Measurements from ENCODE around the gene MYH13. TPM values are rescaled to one million over a fixed set of nuclear protein-coding genes. Genes with fewer than 3 reads are reported as not detected.

Gene MYH13
- total RNA-seq, 3 donors from 2014 or later (not counting 1 experiment from before 2014, with no cell fraction given): not detected

DNA sequence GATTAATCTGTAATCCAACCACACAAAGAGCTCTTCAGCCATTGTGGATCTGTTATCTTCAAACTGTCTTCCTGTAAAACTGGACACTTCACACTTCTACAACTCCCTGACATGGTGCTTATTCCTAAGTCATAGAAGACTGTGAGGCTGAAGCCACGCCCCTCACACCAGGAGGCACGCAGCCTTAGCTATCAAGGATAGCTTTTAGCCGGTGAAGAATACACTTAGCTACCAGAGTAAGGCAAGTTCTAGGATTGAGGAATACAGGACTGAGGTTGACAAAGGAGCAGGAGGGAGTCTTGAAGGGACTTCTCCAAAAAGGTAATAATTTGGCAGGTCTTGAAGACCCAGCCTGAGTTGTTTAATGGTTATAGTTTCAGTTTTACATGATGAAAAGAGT is 94.6 kb downstream of the MYH13 start:
- ATAC-seq: no peak

DNA sequence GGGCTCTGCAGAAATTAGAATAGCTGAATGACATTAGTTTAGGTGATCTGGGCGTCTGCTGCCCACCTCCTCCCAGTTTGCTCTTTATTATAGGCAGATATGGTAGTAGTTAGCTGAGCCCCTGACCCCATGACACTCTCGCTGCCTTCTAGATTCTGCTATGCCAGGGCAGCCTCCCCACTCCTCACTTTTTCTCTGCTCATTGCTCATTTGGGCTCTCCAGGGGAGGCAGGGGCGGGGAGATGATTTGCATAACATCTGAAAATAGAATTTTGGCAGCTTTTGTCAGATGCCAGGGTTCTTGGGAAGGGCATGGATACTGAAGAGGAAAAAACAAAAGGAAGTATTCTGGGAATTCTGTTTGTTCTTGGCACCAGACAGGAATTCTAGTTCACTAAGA is 96.4 kb downstream of the MYH13 start:
- Histone ChIP-seq H3K9me3 (ENCODE audit: control insufficient read depth, insufficient read depth, low read length) (no peaks in the 10 kb centered on the region), H3K36me3 (ENCODE audit: control insufficient read depth, insufficient read depth, low read length) (no peaks in the 10 kb centered on the region), H3K4me3 (ENCODE audit: low read length) (no peak overlapping the region), H3K27me3 (ENCODE audit: control insufficient read depth, insufficient read depth, low read length) (no peaks in the 10 kb centered on the region), H3K27ac (ENCODE audit: low read length) (no peak overlapping the region), H3K4me1 (ENCODE audit: control insufficient read depth, insufficient read depth, low read length) (no peaks in the 10 kb centered on the region)
- DNase-seq: no peak
- no peaks in the 10 kb centered on the region for H3K9me3 Mint-ChIP-seq
- no peaks in the 10 kb centered on the region for H3K4me1 Mint-ChIP-seq
- TF ChIP-seq, protein P1, sequence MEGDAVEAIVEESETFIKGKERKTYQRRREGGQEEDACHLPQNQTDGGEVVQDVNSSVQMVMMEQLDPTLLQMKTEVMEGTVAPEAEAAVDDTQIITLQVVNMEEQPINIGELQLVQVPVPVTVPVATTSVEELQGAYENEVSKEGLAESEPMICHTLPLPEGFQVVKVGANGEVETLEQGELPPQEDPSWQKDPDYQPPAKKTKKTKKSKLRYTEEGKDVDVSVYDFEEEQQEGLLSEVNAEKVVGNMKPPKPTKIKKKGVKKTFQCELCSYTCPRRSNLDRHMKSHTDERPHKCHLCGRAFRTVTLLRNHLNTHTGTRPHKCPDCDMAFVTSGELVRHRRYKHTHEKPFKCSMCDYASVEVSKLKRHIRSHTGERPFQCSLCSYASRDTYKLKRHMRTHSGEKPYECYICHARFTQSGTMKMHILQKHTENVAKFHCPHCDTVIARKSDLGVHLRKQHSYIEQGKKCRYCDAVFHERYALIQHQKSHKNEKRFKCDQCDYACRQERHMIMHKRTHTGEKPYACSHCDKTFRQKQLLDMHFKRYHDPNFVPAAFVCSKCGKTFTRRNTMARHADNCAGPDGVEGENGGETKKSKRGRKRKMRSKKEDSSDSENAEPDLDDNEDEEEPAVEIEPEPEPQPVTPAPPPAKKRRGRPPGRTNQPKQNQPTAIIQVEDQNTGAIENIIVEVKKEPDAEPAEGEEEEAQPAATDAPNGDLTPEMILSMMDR (IDR thresholded peaks at IDR 0.05): no peak
- ATAC-seq: no peak
- H3K27ac Mint-ChIP-seq: no peak overlapping the region
- no peaks in the 10 kb centered on the region for H3K36me3 Mint-ChIP-seq
- WGBS (ENCODE audit: insufficient coverage): 58% methylated on average over 3 of the region's 3 CpGs
- peaks cover 15 to 24% of the 10 kb centered on the region in 2 donors for H3K27me3 Mint-ChIP-seq (ENCODE audit: low read depth in 2 of 2)
- H3K4me3 Mint-ChIP-seq: no peak overlapping the region
- intact Hi-C loops (cut with micrococcal nuclease): no loop called here

More for the DNA sequence above, 94.6 kb downstream of the MYH13 start:
- Histone ChIP-seq H3K4me3 (ENCODE audit: low read length) (no peak overlapping the region), H3K4me1 (ENCODE audit: control insufficient read depth, insufficient read depth, low read length) (no peaks in the 10 kb centered on the region), H3K36me3 (ENCODE audit: control insufficient read depth, insufficient read depth, low read length) (no peaks in the 10 kb centered on the region), H3K9me3 (ENCODE audit: control insufficient read depth, insufficient read depth, low read length) (no peaks in the 10 kb centered on the region), H3K27me3 (ENCODE audit: control insufficient read depth, insufficient read depth, low read length) (no peaks in the 10 kb centered on the region), H3K27ac (ENCODE audit: low read length) (no peak overlapping the region)
- Mint-ChIP-seq H3K4me1 (no peaks in the 10 kb centered on the region), H3K27me3 (ENCODE audit: low read depth in 2 of 2) (peaks cover 12 to 20% of the 10 kb centered on the region in 2 donors), H3K4me3 (no peak overlapping the region), H3K36me3 (no peaks in the 10 kb centered on the region), H3K27ac (no peak overlapping the region), H3K9me3 (no peaks in the 10 kb centered on the region)
- DNase-seq: no peak
- intact Hi-C loops (cut with micrococcal nuclease): no loop called here
- TF ChIP-seq, protein P1 (IDR thresholded peaks at IDR 0.05): no peak
- 78% methylated on average over 3 of the region's 3 CpGs for WGBS (ENCODE audit: insufficient coverage)

DNA sequence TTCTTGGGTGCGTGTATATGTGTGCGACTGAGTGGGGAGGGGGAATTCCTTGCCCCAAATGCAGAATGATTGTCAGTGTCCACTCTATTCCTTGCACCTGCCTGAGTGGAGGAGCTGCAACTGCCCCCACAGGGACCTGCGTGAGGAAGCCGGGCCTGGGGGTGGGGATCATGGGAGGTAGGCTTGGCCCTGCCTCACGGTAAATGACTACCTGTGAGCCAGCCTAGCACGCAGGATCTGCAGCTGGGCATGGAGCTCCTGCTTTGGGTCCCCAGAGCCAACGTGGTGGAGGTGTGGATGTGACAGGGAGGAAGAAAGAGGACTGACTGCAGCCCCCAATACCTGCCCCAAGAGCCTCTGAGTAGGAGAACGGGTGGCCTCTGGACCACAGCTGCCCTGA is 97.4 kb downstream of the MYH13 start:
- Mint-ChIP-seq H3K4me3 (no peak overlapping the region), H3K36me3 (no peaks in the 10 kb centered on the region), H3K4me1 (no peaks in the 10 kb centered on the region), H3K9me3 (no peaks in the 10 kb centered on the region), H3K27ac (no peak overlapping the region), H3K27me3 (ENCODE audit: low read depth in 2 of 2) (peaks cover 16 to 27% of the 10 kb centered on the region in 2 donors)
- Histone ChIP-seq H3K4me1 (ENCODE audit: control insufficient read depth, insufficient read depth, low read length) (no peaks in the 10 kb centered on the region), H3K27ac (ENCODE audit: low read length) (no peak overlapping the region), H3K4me3 (ENCODE audit: low read length) (no peak overlapping the region), H3K27me3 (ENCODE audit: control insufficient read depth, insufficient read depth, low read length) (no peaks in the 10 kb centered on the region), H3K36me3 (ENCODE audit: control insufficient read depth, insufficient read depth, low read length) (no peaks in the 10 kb centered on the region), H3K9me3 (ENCODE audit: control insufficient read depth, insufficient read depth, low read length) (no peaks in the 10 kb centered on the region)
- intact Hi-C loops (cut with micrococcal nuclease): no loop called here
- ATAC-seq: no peak
- 84% methylated on average over 8 of the region's 8 CpGs for WGBS (ENCODE audit: insufficient coverage)
- TF ChIP-seq, protein P1 (IDR thresholded peaks at IDR 0.05): no peak
- no peak for DNase-seq

DNA sequence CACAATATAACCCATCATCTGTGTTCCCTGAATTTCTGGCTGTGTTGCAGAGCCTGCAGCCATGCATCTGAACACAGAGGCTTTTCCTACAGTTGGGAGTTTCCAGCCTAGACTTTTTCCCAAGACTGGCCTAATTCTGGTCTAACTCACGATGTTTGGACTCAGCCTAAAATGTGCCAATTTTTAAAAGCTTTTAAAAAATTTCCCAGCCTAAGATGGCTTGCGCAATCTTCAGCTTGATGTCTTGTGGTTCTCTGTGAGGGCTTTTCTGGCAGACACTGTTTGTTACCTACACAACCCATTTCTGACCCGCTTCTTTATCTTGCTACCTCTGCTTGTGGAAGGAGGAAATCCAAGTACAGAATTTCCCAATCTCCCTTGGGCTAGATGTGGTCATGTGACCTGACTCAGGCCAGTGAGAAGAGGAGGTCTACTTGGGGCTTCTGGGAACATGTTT is 101.7 kb downstream of the MYH13 start:
- Mint-ChIP-seq H3K9me3 (no peaks in the 10 kb centered on the region), H3K4me1 (no peaks in the 10 kb centered on the region), H3K27ac (no peak overlapping the region), H3K36me3 (no peaks in the 10 kb centered on the region), H3K4me3 (no peak overlapping the region), H3K27me3 (ENCODE audit: low read depth in 2 of 2) (peaks cover 23 to 24% of the 10 kb centered on the region in 2 donors)
- ATAC-seq (no peak), DNase-seq (no peak)
- Histone ChIP-seq H3K9me3 (ENCODE audit: control insufficient read depth, insufficient read depth, low read length) (no peaks in the 10 kb centered on the region), H3K27me3 (ENCODE audit: control insufficient read depth, insufficient read depth, low read length) (no peaks in the 10 kb centered on the region), H3K36me3 (ENCODE audit: control insufficient read depth, insufficient read depth, low read length) (no peaks in the 10 kb centered on the region), H3K27ac (ENCODE audit: low read length) (no peak overlapping the region), H3K4me1 (ENCODE audit: control insufficient read depth, insufficient read depth, low read length) (no peaks in the 10 kb centered on the region), H3K4me3 (ENCODE audit: low read length) (no peak overlapping the region)
- TF ChIP-seq, protein P1 (IDR thresholded peaks at IDR 0.05): no peak
- intact Hi-C loops (cut with micrococcal nuclease): no loop called here
- 66% methylated on average over 2 of the region's 3 CpGs for WGBS (ENCODE audit: insufficient coverage)

All from natural killer cell (primary cell).